Esophagus muscularis mucosa (tissue), 4 donors: ENCODE data around the gene LRP5.

Source experiments
- EP300 ChIP-seq: sonication (generic); formaldehyde crosslinking; IDR thresholded peaks from one replicate; pipeline ENCODE4 v1.6.1; 2017; ENCODE audit warnings: antibody characterized with exemption
- POLR2A ChIP-seq: fragments of 450-650 bp; IDR thresholded peaks from one replicate; pipeline ENCODE4 v1.6.1; 2017; ENCODE audit warnings: antibody characterized with exemption, moderate library complexity, mild to moderate bottlenecking, low read depth
- POLR2AphosphoS5 ChIP-seq, 2 donors: sonication (generic); formaldehyde crosslinking; IDR thresholded peaks; one replicate each; pipeline ENCODE4 v1.6.1; 2017; ENCODE audit warnings: antibody characterized with exemption in 2 of 2
- TF ChIP-seq, protein P1 (sequence below), 3 experiments: fragments of 200-600 bp in 2 of 3; fragments of 450-650 bp in 1 of 3; sonication (generic) in 2 of 3; IDR thresholded peaks; one replicate each; pipeline ENCODE4 v1.5.1; 2017 to 2019; ENCODE audit warnings: antibody characterized with exemption in 3 of 3, mild to moderate bottlenecking in 2 of 3, moderate library complexity in 1 of 3

DNA sequence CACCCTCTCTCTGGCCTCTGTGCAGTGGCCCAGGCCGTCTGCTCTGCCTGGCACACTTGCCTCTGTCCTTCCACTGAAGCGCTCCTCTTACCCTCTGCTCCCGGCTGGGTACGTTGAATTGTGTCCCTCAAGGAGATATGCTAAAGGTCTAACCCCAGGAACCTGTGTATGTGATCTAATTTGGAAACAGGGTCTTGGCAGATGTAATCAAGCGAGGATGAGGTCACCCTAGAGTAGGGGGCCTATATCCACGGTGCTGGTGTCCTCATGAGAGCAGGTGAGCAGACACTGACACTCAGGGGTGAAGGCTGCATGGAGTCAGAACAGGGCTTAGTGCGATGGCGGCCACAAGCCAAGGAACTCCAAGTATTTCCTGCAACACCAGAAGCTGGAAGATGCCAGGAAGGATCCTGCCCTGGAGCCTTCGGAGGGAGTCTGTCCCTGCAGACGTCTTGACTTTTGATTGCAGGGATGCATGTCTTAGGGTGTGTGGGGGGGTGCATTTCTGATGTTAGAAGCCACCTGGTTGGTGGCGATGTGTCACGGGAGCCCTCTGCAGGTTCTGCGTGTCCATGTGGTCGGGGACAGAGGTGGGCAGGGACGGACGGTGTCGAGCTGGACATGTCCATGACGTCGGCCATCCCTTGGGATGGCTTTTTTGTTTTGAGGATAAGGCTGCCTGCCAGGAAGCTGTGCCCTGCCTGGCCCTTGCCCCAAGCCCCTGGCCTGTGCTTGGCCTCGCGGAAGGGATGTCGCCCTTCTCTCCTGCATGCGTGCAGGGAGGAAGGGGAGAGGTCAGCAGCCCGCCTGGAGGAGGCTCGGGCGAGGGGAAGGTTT lies 68.6 kb downstream of the LRP5 start:
- TF ChIP-seq POLR2A (no peak), EP300 (no peak), POLR2AphosphoS5 (IDR thresholded peaks at IDR 0.05) (peak; percentile 10 to 13)
- TF ChIP-seq, protein P1, sequence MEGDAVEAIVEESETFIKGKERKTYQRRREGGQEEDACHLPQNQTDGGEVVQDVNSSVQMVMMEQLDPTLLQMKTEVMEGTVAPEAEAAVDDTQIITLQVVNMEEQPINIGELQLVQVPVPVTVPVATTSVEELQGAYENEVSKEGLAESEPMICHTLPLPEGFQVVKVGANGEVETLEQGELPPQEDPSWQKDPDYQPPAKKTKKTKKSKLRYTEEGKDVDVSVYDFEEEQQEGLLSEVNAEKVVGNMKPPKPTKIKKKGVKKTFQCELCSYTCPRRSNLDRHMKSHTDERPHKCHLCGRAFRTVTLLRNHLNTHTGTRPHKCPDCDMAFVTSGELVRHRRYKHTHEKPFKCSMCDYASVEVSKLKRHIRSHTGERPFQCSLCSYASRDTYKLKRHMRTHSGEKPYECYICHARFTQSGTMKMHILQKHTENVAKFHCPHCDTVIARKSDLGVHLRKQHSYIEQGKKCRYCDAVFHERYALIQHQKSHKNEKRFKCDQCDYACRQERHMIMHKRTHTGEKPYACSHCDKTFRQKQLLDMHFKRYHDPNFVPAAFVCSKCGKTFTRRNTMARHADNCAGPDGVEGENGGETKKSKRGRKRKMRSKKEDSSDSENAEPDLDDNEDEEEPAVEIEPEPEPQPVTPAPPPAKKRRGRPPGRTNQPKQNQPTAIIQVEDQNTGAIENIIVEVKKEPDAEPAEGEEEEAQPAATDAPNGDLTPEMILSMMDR (IDR thresholded peaks at IDR 0.05), result peak in 1 of 3 experiments; percentile 23
